HEK293 (cell line): ENCODE results near the gene TERC.

Source experiments
- BCL11B ChIP-seq: fragments of 450-650 bp; formaldehyde crosslinking; IDR thresholded peaks from 2 replicates; pipeline ENCODE4 v1.5.1; 2016; ENCODE audit warnings: low read depth, missing biosample characterization, missing genetic modification characterization
- IKZF3 ChIP-seq: fragments of 450-650 bp; IDR thresholded peaks from 2 replicates; pipeline ENCODE4 v1.5.0; 2018; ENCODE audit warnings: missing biosample characterization, mild to moderate bottlenecking, missing genetic modification characterization, moderate library complexity
- SCRT2 ChIP-seq: fragments of 450-650 bp; formaldehyde crosslinking; IDR thresholded peaks from 2 replicates; pipeline ENCODE4 v1.5.1; 2016; ENCODE audit warnings: missing biosample characterization, missing genetic modification characterization
- SP2 ChIP-seq: fragments of 450-650 bp; formaldehyde crosslinking; IDR thresholded peaks from 2 replicates; pipeline ENCODE4 v1.5.1; 2016; ENCODE audit warnings: missing biosample characterization, missing genetic modification characterization
- SP3 ChIP-seq: fragments of 450-650 bp; formaldehyde crosslinking; IDR thresholded peaks from 2 replicates; pipeline ENCODE4 v1.5.1; 2016; ENCODE audit warnings: missing biosample characterization, missing genetic modification characterization
- ZBTB44 ChIP-seq: fragments of 450-650 bp; IDR thresholded peaks from 2 replicates; pipeline ENCODE4 v1.5.1; 2018; ENCODE audit warnings: missing biosample characterization, mild to moderate bottlenecking, missing genetic modification characterization
- ZFP69B ChIP-seq: fragments of 450-650 bp; formaldehyde crosslinking; IDR thresholded peaks from 2 replicates; pipeline ENCODE4 v1.5.1; 2016; ENCODE audit warnings: missing biosample characterization, missing genetic modification characterization
- ZNF140 ChIP-seq: fragments of 450-650 bp; formaldehyde crosslinking; IDR thresholded peaks from 2 replicates; pipeline ENCODE4 v1.5.1; 2016; ENCODE audit warnings: missing biosample characterization, missing genetic modification characterization
- ZNF239 ChIP-seq: fragments of 450-650 bp; formaldehyde crosslinking; IDR thresholded peaks from 2 replicates; pipeline ENCODE4 v1.5.1; 2016; ENCODE audit warnings: missing biosample characterization, missing genetic modification characterization
- ZNF311 ChIP-seq: fragments of 450-650 bp; formaldehyde crosslinking; IDR thresholded peaks from 2 replicates; pipeline ENCODE4 v1.5.1; 2017; ENCODE audit warnings: missing biosample characterization, missing genetic modification characterization, borderline replicate concordance
- ZNF596 ChIP-seq: fragments of 450-650 bp; IDR thresholded peaks from 2 replicates; pipeline ENCODE4 v1.5.0; 2018; ENCODE audit warnings: missing biosample characterization, mild to moderate bottlenecking, missing genetic modification characterization, moderate library complexity
- ZNF776 ChIP-seq: fragments of 450-650 bp; formaldehyde crosslinking; IDR thresholded peaks from 2 replicates; pipeline ENCODE4 v1.5.0; 2017; ENCODE audit warnings: missing biosample characterization, missing genetic modification characterization, borderline replicate concordance
- ZNF837 ChIP-seq: fragments of 450-650 bp; formaldehyde crosslinking; IDR thresholded peaks from 2 replicates; pipeline ENCODE4 v1.5.1; 2016; ENCODE audit warnings: missing biosample characterization, missing genetic modification characterization
- TF ChIP-seq, protein P1 (sequence below): fragments of 450-650 bp; formaldehyde crosslinking; IDR thresholded peaks from 2 replicates; pipeline ENCODE4 v1.5.1; 2016; ENCODE audit warnings: missing biosample characterization, missing genetic modification characterization
- TF ChIP-seq, protein P2 (sequence below): fragments of 450-650 bp; formaldehyde crosslinking; IDR thresholded peaks from 2 replicates; pipeline ENCODE4 v1.5.1; 2016; ENCODE audit warnings: missing biosample characterization, missing genetic modification characterization
- TF ChIP-seq, protein P3 (sequence below): fragments of 450-650 bp; formaldehyde crosslinking; IDR thresholded peaks from 2 replicates; pipeline ENCODE4 v1.5.1; 2016; ENCODE audit warnings: missing biosample characterization, missing genetic modification characterization
- TF ChIP-seq, protein P4 (sequence below): fragments of 450-650 bp; formaldehyde crosslinking; IDR thresholded peaks from 2 replicates; pipeline ENCODE4 v1.5.1; 2016; ENCODE audit warnings: missing biosample characterization, missing genetic modification characterization

Gene TERC

DNA sequence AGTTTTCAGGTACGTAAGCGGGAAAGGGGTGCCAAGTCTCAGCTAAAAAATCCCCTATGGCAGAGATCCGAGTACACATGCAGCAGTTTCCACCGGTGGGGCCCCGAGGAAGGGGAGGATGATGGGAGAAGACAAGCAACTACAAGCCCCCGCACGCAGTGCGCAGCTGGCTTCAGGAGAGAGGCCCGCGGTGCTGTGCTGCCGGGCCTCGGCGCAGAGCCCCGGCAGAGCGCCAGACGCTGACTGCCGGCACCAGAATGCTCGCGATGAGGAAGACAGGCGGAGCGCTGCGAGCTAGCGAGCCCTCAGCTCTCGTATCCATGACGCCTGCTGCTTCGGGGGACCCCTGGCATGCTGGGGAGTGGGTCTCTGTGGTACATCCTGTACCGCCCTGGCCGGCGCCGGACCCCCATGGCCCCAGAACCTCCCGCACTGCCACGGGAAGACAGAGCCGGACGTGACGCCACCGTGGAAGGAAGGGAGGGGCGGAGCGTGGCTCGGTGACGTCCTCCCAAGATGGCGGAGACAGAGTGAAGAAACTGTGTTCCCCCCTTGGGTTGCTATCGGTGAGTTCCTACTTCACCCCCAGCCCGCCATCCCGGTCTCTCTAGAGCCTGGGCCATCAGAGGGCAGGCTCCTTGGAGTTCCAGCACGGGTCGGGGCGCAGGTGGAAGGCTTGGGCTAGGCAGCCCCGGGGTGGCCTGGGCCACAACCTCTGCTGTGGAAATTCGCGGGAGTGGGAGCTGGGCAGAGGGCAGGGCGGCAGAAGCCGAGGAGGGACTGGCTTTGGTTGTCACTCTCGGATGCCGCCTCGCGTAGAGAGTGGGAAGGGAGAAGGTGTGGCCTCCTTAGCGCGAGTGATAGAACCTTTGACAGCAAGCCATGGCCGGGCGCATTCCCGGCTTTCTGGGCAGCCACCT lies 8.3 kb upstream of the TERC start, which contains the start of gene MYNN (continued):
- TF ChIP-seq, protein P1, sequence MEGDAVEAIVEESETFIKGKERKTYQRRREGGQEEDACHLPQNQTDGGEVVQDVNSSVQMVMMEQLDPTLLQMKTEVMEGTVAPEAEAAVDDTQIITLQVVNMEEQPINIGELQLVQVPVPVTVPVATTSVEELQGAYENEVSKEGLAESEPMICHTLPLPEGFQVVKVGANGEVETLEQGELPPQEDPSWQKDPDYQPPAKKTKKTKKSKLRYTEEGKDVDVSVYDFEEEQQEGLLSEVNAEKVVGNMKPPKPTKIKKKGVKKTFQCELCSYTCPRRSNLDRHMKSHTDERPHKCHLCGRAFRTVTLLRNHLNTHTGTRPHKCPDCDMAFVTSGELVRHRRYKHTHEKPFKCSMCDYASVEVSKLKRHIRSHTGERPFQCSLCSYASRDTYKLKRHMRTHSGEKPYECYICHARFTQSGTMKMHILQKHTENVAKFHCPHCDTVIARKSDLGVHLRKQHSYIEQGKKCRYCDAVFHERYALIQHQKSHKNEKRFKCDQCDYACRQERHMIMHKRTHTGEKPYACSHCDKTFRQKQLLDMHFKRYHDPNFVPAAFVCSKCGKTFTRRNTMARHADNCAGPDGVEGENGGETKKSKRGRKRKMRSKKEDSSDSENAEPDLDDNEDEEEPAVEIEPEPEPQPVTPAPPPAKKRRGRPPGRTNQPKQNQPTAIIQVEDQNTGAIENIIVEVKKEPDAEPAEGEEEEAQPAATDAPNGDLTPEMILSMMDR (tag by site-specific recombination) = no peak; the same call in 1 of the 2 replicates
- TF ChIP-seq, protein P2, sequence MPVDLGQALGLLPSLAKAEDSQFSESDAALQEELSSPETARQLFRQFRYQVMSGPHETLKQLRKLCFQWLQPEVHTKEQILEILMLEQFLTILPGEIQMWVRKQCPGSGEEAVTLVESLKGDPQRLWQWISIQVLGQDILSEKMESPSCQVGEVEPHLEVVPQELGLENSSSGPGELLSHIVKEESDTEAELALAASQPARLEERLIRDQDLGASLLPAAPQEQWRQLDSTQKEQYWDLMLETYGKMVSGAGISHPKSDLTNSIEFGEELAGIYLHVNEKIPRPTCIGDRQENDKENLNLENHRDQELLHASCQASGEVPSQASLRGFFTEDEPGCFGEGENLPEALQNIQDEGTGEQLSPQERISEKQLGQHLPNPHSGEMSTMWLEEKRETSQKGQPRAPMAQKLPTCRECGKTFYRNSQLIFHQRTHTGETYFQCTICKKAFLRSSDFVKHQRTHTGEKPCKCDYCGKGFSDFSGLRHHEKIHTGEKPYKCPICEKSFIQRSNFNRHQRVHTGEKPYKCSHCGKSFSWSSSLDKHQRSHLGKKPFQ (tag by site-specific recombination) = no peak
- peak; percentile 57 for TF ChIP-seq ZFP69B (tag by site-specific recombination)
- TF ChIP-seq SP3 (tag by site-specific recombination) = peak; percentile 73
- TF ChIP-seq, protein P3, sequence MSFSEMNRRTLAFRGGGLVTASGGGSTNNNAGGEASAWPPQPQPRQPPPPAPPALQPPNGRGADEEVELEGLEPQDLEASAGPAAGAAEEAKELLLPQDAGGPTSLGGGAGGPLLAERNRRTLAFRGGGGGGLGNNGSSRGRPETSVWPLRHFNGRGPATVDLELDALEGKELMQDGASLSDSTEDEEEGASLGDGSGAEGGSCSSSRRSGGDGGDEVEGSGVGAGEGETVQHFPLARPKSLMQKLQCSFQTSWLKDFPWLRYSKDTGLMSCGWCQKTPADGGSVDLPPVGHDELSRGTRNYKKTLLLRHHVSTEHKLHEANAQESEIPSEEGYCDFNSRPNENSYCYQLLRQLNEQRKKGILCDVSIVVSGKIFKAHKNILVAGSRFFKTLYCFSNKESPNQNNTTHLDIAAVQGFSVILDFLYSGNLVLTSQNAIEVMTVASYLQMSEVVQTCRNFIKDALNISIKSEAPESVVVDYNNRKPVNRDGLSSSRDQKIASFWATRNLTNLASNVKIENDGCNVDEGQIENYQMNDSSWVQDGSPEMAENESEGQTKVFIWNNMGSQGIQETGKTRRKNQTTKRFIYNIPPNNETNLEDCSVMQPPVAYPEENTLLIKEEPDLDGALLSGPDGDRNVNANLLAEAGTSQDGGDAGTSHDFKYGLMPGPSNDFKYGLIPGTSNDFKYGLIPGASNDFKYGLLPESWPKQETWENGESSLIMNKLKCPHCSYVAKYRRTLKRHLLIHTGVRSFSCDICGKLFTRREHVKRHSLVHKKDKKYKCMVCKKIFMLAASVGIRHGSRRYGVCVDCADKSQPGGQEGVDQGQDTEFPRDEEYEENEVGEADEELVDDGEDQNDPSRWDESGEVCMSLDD (tag by site-specific recombination) = peak; percentile 84
- TF ChIP-seq ZNF140 = no peak
- TF ChIP-seq SP2 (tag by site-specific recombination) = peak; percentile 85
- peak; percentile 71 for TF ChIP-seq SCRT2
- TF ChIP-seq ZBTB44 = no peak
- TF ChIP-seq ZNF776 (tag by site-specific recombination) = no peak
- TF ChIP-seq, protein P4, sequence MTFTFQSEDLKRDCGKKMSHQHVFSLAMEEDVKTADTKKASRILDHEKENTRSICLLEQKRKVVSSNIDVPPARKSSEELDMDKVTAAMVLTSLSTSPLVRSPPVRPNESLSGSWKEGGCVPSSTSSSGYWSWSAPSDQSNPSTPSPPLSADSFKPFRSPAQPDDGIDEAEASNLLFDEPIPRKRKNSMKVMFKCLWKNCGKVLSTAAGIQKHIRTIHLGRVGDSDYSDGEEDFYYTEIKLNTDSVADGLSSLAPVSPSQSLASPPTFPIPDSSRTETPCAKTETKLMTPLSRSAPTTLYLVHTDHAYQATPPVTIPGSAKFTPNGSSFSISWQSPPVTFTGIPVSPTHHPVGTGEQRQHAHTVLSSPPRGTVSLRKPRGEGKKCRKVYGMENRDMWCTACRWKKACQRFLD = no peak
- peak; percentile 48 for TF ChIP-seq IKZF3
- no peak for TF ChIP-seq ZNF596
- TF ChIP-seq ZNF837 (tag by site-specific recombination) = no peak
- TF ChIP-seq ZNF239 (tag by site-specific recombination) = no peak
- TF ChIP-seq BCL11B (tag by site-specific recombination) = peak; percentile 27; the same call in 1 of the 2 replicates
- no peak for TF ChIP-seq ZNF311
